Fibroblast of pulmonary artery (primary cell): ENCODE results near the gene CCDC88C.
"Not testable (repeated sequence)": the region's sequence is repeated elsewhere in the genome, so short reads cannot be mapped to it uniquely, and the experiment has no call there.

Experiments used
- DNase-seq: peaks from one replicate; pipeline ENCODE4 v3.0.0-alpha.2; 2010; ENCODE audit warnings: low read depth
- H3K4me3 ChIP-seq: replicated peaks from 2 replicates; pipeline ENCODE4 v1.5.1; 2011; ENCODE audit warnings: low read depth, mild to moderate bottlenecking, control low read depth, low read length, moderate library complexity
- CTCF ChIP-seq: IDR thresholded peaks from 2 replicates; pipeline ENCODE4 v1.5.1; 2011; ENCODE audit warnings: mild to moderate bottlenecking, control low read depth, low read length, inconsistent platforms; ENCODE audit errors: missing control alignments

CCDC88C gene

GRCh38 chr14:91415794-91416743, 1.6 kb downstream of the CCDC88C start:
- no peak overlapping the region for H3K4me3 ChIP-seq
- TF ChIP-seq CTCF = no peak
- no peak for DNase-seq

- no peak overlapping the region for H3K4me3 ChIP-seq
- no peak for TF ChIP-seq CTCF
These were observed 3.2 kb downstream of the CCDC88C start for GRCh38 chr14:91414475-91414833.

GRCh38 chr14:91413547-91414474, 3.8 kb downstream of the CCDC88C start:
- DNase-seq = no peak
- no peak for TF ChIP-seq CTCF
- no peak overlapping the region for H3K4me3 ChIP-seq

More at GRCh38 chr14:91414475-91414833, 3.2 kb downstream of the CCDC88C start:
- no peak for DNase-seq

- TF ChIP-seq CTCF = no peak
- DNase-seq = no peak
- no peak overlapping the region for H3K4me3 ChIP-seq
These were observed 4.7 kb downstream of the CCDC88C start for GRCh38 chr14:91412939-91413338.

GRCh38 chr14:91410771-91411536, 6.7 kb downstream of the CCDC88C start:
- no peak for DNase-seq
- TF ChIP-seq CTCF = no peak
- H3K4me3 ChIP-seq = no peak overlapping the region

GRCh38 chr14:91409928-91410718, 7.5 kb downstream of the CCDC88C start:
- DNase-seq = no peak
- no peak for TF ChIP-seq CTCF
- no peak overlapping the region for H3K4me3 ChIP-seq

GRCh38 chr14:91409240-91409639, 8.4 kb downstream of the CCDC88C start:
- not testable (repeated sequence) for H3K4me3 ChIP-seq, DNase-seq
